ENCODE data around the gene ADD1.
A peak's percentile ranks its signal among the peaks of the same experiment; 100 is the strongest.
"Not testable (repeated sequence)": the region's sequence is repeated elsewhere in the genome, so short reads cannot be mapped to it uniquely, and the experiment has no call there.

The ADD1 gene

DNA sequence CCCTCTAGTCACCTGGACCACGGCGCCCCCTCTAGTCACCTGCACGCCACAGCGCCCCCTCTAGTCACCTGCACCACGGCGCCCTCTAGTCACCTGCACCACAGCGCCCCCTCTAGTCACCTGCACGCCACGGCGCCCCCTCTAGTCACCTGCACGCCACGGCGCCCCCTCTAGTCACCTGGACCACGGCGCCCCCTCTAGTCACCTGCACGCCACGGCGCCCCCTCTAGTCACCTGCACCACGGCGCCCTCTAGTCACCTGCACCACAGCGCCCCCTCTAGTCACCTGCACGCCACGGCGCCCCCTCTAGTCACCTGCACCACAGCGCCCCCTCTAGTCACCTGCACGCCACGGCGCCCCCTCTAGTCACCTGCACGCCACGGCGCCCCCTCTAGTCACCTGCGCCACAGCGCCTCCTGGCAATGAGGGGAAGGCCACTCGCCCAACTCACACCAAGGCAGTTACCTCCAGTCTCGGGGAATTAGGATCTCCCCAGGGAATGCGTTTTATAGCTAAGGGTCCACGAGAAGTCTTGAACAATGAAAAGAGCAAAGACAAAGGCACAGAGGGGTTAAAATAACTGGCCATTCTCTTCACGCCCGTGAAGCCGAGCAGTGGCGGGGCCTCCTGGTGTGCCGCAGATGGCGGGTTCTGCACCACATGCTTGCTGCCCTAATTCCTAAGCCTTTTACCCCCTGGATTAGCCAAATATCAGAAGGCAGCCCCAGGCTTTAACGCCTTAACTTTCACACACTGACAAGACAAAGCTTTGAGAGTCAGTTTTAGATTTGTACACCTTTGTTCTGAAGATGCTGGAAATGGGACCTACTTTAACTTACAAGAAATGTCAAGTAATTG, 111.8 kb downstream of the ADD1 start:
- not testable (repeated sequence) for FAIRE-seq; DNase-seq (ENCODE audit: insufficient read length, low spot score)

GRCh38 chr4:2958446-2958845, 114.8 kb downstream of the ADD1 start:
- no peak for DNase-seq (ENCODE audit: insufficient read length, low spot score)
- no peak for FAIRE-seq

DNA sequence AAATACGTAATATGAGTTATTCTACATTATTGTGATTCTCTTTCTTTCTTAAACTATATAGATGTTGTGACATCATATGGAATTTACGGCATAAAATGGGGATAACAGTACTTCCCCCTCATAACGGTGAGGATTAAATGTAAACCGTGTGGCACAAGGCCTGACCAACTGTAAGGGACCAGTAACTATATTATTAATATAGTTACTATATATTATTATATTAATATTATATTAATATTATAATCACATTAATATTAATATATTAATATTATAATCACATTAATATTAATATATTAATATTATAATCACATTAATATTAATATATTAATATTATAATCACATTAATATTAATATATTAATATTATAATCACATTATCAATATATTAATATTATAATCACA, 116.8 kb downstream of the ADD1 start:
- not testable (repeated sequence) for DNase-seq (ENCODE audit: insufficient read length, low spot score); FAIRE-seq

DNA sequence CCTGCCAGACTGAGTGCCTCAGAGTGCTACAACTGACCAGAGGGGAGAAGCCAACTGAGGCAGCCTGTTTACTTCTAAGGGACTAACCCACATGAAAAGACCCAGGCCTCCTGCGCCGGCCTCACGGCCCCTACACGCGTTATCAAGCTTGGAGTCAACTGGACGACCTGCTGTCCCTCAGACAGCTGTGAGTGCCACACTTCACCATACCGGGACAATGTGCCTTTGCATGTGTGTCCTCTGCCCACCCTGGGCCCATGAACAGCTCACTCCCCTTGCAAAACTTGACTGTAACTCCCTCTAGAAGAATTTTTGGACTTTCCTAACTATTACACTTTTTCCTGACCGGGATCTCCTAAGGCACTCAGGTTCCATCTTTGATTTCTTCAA, 117.8 kb downstream of the ADD1 start:
- FAIRE-seq (no peak), DNase-seq (ENCODE audit: insufficient read length, low spot score) (no peak)

DNA sequence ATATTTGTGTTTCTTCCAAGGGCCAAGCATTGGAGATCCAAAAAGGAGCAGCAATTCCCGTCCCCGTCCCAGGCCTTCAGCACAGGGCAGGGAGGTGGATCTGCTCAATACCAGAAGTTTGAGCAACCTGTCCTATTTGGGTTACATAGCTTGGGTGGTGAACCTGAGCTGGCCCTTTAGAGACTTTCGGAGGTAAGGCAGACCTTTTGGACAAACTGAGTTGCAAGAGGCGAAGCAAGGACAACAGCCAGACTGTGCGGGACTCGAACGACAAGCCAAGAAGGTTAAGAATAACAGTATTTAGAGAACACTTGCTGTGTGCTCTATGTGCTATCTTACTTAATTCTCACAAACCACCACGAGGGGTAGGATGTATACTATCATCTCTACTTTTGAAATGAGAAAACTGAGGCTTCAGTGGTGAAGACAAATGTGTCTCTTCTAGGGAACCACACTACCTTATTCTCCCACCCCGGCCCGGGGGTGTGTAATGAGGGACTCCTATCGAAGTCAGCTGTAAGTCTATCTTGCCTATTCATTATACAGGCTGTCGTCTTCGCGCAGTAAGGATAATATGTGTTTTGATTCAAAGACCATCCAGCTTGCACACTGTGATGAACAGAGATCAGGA, 118.3 kb downstream of the ADD1 start:
- no peak for DNase-seq (ENCODE audit: insufficient read length, low spot score)
- peak; percentile 89 for FAIRE-seq

- DNase-seq (ENCODE audit: insufficient read length, low spot score) (no peak), FAIRE-seq (no peak)
These were observed 119.0 kb downstream of the ADD1 start for GRCh38 chr4:2962614-2963174.

GRCh38 chr4:2963175-2963965, 119.7 kb downstream of the ADD1 start, which contains the start of the genes GRK4 and NOP14:
TSS of gene GRK4 (plus strand) at chr4:2963571. CDS start at chr4:2964071, 500 bp downstream.
TSS of gene NOP14 (minus strand) at chr4:2963406. CDS start at chr4:2963319, 87 bp downstream.
- DNase-seq (ENCODE audit: insufficient read length, low spot score): peak; percentile 96
- FAIRE-seq: peak; percentile 98

DNA sequence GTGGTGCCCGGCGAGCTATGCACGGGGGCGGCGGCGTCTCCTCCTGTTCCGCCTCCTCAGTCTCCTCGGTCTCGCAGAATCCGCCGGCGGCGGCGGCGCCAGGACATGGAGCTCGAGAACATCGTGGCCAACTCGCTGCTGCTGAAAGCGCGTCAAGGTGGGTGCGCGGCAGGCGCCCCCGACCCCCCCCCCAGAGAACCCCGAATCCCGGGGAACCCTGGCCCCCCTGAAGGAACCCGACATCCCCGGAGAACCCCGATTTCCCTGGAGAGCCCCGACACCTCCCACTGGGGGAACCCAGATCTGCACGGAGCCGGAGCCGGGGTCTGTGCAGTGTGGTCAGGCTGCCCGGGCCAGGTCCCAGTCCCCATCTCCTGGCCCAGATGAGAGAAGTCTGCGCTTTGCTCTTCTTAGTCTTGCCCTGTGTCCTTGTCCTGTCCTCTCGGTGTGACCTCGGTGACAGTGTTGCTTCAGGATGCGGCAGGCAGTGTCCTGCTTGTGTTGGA, 120.4 kb downstream of the ADD1 start:
- DNase-seq (ENCODE audit: insufficient read length, low spot score): no peak
- peak; percentile 61 for FAIRE-seq

- DNase-seq (ENCODE audit: insufficient read length, low spot score) (no peak), FAIRE-seq (peak; percentile 53)
These were observed 121.1 kb downstream of the ADD1 start for GRCh38 chr4:2964706-2965258.

DNA sequence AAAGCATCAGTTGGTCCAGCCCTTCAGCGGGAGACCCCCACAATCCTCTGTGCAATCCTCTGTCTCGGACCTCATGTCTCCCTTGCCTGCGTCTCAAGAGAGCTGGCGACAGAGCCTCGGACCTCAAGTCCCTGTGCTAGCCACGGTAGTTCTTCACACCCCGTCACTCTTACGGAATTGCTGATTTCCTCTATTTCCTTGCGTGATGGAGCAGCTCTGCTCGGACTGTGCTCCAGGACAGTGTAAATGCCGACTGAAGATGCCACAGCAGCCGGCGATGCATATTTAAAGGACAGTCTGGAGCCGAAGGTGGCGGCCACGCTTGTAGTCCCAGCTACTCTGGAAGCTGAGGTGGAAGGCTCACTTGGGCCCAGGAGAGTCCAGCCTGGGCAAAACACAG, 121.6 kb downstream of the ADD1 start:
- FAIRE-seq: no peak

DNA sequence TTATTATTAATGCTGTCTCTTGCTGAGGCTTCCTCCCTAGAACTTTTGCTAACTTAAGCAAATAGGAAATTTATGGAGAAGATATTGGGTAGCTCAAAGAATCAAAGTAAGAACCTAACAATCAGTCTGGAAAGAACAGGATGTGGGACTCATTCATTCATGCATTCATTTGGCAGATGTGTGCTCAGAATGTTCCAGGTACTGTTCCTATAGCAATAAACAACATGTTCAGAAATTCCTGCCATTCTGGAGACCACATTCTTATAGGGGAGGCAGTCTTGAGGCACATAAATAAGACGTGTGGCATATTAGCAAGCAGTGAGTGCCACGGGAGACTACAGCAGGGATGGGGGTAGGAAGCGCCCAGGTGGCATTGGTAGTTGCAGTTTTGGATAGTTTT, 124.7 kb downstream of the ADD1 start:
- no peak for DNase-seq (ENCODE audit: insufficient read length, low spot score)
- FAIRE-seq: no peak

More for the DNA sequence above, 121.6 kb downstream of the ADD1 start:
- DNase-seq (ENCODE audit: insufficient read length, low spot score): no peak

DNA sequence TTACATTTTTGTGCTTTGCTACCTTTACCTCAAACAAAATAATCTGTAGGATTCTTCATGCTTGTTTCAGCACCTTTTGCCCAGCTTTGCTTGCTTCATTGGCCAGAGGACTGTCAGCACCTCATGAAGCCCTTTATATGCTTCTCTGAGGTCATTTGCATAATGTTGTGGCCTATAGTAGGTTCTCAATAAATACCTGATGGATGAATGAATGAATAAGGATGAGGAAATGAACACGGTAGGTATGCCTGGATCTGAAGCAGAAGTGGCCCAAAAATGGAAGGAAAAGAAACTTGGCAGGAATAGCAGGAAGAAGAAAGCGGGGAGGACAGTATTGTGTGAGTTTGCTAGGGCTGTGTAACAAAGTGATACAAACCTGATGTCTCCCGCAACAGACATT, 127.6 kb downstream of the ADD1 start:
- DNase-seq (ENCODE audit: insufficient read length, low spot score): no peak
- no peak for FAIRE-seq

GRCh38 chr4:2977211-2978088, 133.8 kb downstream of the ADD1 start:
- no peak for DNase-seq (ENCODE audit: insufficient read length, low spot score)
- FAIRE-seq: no peak

Data from GM19239 (cell line).